ENCODE results near the gene ANAPC5. TPM values are rescaled to one million over a fixed set of nuclear protein-coding genes. Genes with fewer than 3 reads are reported as not detected.
A peak's percentile ranks its signal among the peaks of the same experiment; 100 is the strongest.

The ANAPC5 gene
- total RNA-seq, result 100 to 1,000 TPM in 1 of 4 donors, 10 to 100 TPM in 3; 84.1 to 128 (median 91.8) TPM

GRCh38 chr12:121351820-121352681 is at the start of gene ANAPC5:
ANAPC5 (minus strand) TSS chr12:121352411; CDS start chr12:121352340, 71 bp downstream.
- peak; percentile 97 to 98 for DNase-seq
- Histone ChIP-seq H3K27ac (peak within 1 kb of the TSS; percentile 81 to 89 (median 89)), H3K9me3 (no peaks in the 10 kb centered on the region), H3K4me3 (peak within 1 kb of the TSS; percentile 76 to 97 (median 86)), H3K36me3 (peaks cover 0 to 3% of the 10 kb centered on the region in 2 donors), H3K4me1 (peaks cover 11 to 18% of the 10 kb centered on the region in 2 donors), H3K27me3 (no peaks in the 10 kb centered on the region)
- TF ChIP-seq POLR2A (IDR thresholded peaks at IDR 0.05) (peak; percentile 71 to 87), CTCF (IDR thresholded peaks at IDR 0.05 in 4 of 5, conservative IDR thresholded peaks at IDR 0.05 in 1 of 5) (peak in 3 of 5 experiments; percentile 11 to 38 (median 28))
- peak; percentile 100 for ATAC-seq
- intact Hi-C loops (cut with DNase I; ENCODE audit: low total_unique reads) (loop anchor here (1.0 to 5.0 kb wide), 4 partner anchors 17 to 115 kb away; no protein-coding TSS in a partner anchor), in situ Hi-C loops (cut with MboI; ENCODE audit: low sequenced_read_pairs in 4 of 4) (no loop called here)

- DNase-seq (peak; percentile 19 to 33), ATAC-seq (peak; percentile 54 to 58)
- TF ChIP-seq POLR2A (IDR thresholded peaks at IDR 0.05), result no peak
- TF ChIP-seq CTCF (IDR thresholded peaks at IDR 0.05 in 4 of 5, conservative IDR thresholded peaks at IDR 0.05 in 1 of 5), result peak in 1 of 5 experiments; percentile 2
- in situ Hi-C loops (cut with MboI; ENCODE audit: low sequenced_read_pairs in 4 of 4) (no loop called here), intact Hi-C loops (cut with DNase I; ENCODE audit: low total_unique reads) (loop anchor here (10.0 kb wide), 1 partner anchor 866 kb away; the partner anchor contains the start of gene RNF10)
- Histone ChIP-seq H3K27me3 (no peaks in the 10 kb centered on the region), H3K4me3 (peak overlapping the region; percentile 90 to 97 (median 93)), H3K4me1 (peaks cover 48% of the 10 kb centered on the region in 2 donors), H3K27ac (peak overlapping the region; percentile 97 to 99 (median 98)), H3K36me3 (no peaks in the 10 kb centered on the region), H3K9me3 (no peaks in the 10 kb centered on the region)
Measured at GRCh38 chr12:121400332-121401139, 48.3 kb upstream of the ANAPC5 start.

GRCh38 chr12:121399391-121400331 is 47.5 kb upstream of the ANAPC5 start, which contains the start of gene RNF34:
RNF34 (plus strand) TSS chr12:121400118; CDS start chr12:121400213, 95 bp downstream.
- H3K27ac ChIP-seq, result peak within 1 kb of the TSS; percentile 97 to 99 (median 98)
- in situ Hi-C loops (cut with MboI; ENCODE audit: low sequenced_read_pairs in 4 of 4), result loop anchor here in 1 of 4 donors (5.0 kb wide), 1 partner anchor 37 kb away; no protein-coding TSS in a partner anchor
- DNase-seq, result peak; percentile 99
- peak within 1 kb of the TSS; percentile 90 to 97 (median 93) for H3K4me3 ChIP-seq
- no peaks in the 10 kb centered on the region for H3K9me3 ChIP-seq
- H3K27me3 ChIP-seq, result no peaks in the 10 kb centered on the region
- intact Hi-C loops (cut with DNase I; ENCODE audit: low total_unique reads), result loop anchor here (1.0 to 10.0 kb wide), 5 partner anchors 26 to 865 kb away; partner anchors contain the start of genes ANAPC5, CAMKK2 and RNF10
- peak; percentile 99 for TF ChIP-seq POLR2A (IDR thresholded peaks at IDR 0.05)
- TF ChIP-seq CTCF (IDR thresholded peaks at IDR 0.05 in 4 of 5, conservative IDR thresholded peaks at IDR 0.05 in 1 of 5), result peak in 1 of 5 experiments; percentile 25
- peak; percentile 92 to 94 for ATAC-seq
- peaks cover 40 to 41% of the 10 kb centered on the region in 2 donors for H3K4me1 ChIP-seq
- no peaks in the 10 kb centered on the region for H3K36me3 ChIP-seq
